Suppressor macrophage treated with lipopolysaccharide for 4 hours (primary cell): ENCODE data around the gene IQCE.
A peak's percentile ranks its signal among the peaks of the same experiment; 100 is the strongest.
"Not testable (repeated sequence)": the region's sequence is repeated elsewhere in the genome, so short reads cannot be mapped to it uniquely, and the experiment has no call there.

Experiments used
- DNase-seq: peaks from one replicate; pipeline ENCODE4 v3.0.0-alpha.2; 2020

The IQCE gene

GRCh38 chr7:2604608-2605174 is 45.9 kb downstream of the IQCE start:
- DNase-seq, result no peak

- DNase-seq, result no peak
Observed at GRCh38 chr7:2605608-2606538, 47.1 kb downstream of the IQCE start.

GRCh38 chr7:2606539-2606936 is 47.8 kb downstream of the IQCE start:
- DNase-seq, result no peak

- DNase-seq, result peak; percentile 75
Observed at GRCh38 chr7:2607122-2607922, 48.5 kb downstream of the IQCE start.

GRCh38 chr7:2607923-2608904 is 49.4 kb downstream of the IQCE start:
- DNase-seq, result peak; percentile 88

- DNase-seq, result peak; percentile 87
Observed at GRCh38 chr7:2608921-2609411, 50.2 kb downstream of the IQCE start.

GRCh38 chr7:2609646-2610045 is 50.9 kb downstream of the IQCE start:
- not testable (repeated sequence) for DNase-seq

- DNase-seq, result no peak
Observed at GRCh38 chr7:2610466-2610865, 51.7 kb downstream of the IQCE start.

- DNase-seq, result no peak
Observed at GRCh38 chr7:2610898-2611297, 52.1 kb downstream of the IQCE start.

GRCh38 chr7:2611401-2611800 is 52.6 kb downstream of the IQCE start:
- DNase-seq, result peak; percentile 24

- DNase-seq, result no peak
Observed at GRCh38 chr7:2611922-2612321, 53.1 kb downstream of the IQCE start.

GRCh38 chr7:2612445-2613097 is 53.8 kb downstream of the IQCE start:
- no peak for DNase-seq

- no peak for DNase-seq
Observed at GRCh38 chr7:2613098-2613930, 54.5 kb downstream of the IQCE start.

GRCh38 chr7:2613931-2614600 is 55.3 kb downstream of the IQCE start:
- peak; percentile 58 for DNase-seq

- no peak for DNase-seq
Observed at GRCh38 chr7:2614631-2615330, 56.0 kb downstream of the IQCE start.

GRCh38 chr7:2616387-2617324 is 57.9 kb downstream of the IQCE start:
- no peak for DNase-seq

- no peak for DNase-seq
Observed at GRCh38 chr7:2617325-2617905, 58.6 kb downstream of the IQCE start.

GRCh38 chr7:2619116-2619515 is 60.3 kb downstream of the IQCE start:
- no peak for DNase-seq
